ENCODE results near the gene CCDC88A.

DNA sequence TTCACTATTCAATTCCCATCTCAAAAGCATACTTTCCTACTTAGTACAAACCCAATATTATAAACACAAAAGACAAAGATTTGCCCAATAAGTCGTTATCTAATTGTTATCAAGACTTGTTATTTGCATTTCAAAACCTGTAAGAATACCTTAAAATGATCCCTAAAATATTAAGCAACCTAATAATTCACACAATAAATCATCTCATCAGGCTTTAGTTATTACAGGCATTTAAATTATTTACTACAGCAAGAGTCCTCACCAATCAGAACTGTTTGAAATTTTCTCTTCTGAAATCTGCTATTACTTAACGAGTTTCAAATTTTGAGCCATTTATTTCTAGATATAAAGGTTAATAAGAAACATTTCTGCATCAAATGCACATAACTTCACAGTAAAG, 1.6 kb downstream of the CCDC88A start:
- TF ChIP-seq, protein P1, sequence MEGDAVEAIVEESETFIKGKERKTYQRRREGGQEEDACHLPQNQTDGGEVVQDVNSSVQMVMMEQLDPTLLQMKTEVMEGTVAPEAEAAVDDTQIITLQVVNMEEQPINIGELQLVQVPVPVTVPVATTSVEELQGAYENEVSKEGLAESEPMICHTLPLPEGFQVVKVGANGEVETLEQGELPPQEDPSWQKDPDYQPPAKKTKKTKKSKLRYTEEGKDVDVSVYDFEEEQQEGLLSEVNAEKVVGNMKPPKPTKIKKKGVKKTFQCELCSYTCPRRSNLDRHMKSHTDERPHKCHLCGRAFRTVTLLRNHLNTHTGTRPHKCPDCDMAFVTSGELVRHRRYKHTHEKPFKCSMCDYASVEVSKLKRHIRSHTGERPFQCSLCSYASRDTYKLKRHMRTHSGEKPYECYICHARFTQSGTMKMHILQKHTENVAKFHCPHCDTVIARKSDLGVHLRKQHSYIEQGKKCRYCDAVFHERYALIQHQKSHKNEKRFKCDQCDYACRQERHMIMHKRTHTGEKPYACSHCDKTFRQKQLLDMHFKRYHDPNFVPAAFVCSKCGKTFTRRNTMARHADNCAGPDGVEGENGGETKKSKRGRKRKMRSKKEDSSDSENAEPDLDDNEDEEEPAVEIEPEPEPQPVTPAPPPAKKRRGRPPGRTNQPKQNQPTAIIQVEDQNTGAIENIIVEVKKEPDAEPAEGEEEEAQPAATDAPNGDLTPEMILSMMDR (IDR thresholded peaks at IDR 0.05) = no peak
- TF ChIP-seq POLR2A (IDR thresholded peaks at IDR 0.05) = no peak
